NCI-H345 treated with DMSO at 0.1 percent for 48 hours (cell line): Measurements from ENCODE around the gene UBR7.

Source experiments
- DNase-seq: peaks from one replicate; lab custom pipeline; 2025; ENCODE audit not compliant: unreplicated experiment; lab: John Stamatoyannopoulos, UW

The UBR7 gene

GRCh38 chr14:93246534-93246933 is 39.5 kb downstream of the UBR7 start:
- DNase-seq = no peak

GRCh38 chr14:93249128-93249831 is 42.2 kb downstream of the UBR7 start:
- DNase-seq = no peak

- no peak for DNase-seq
Measured at GRCh38 chr14:93262446-93262845, 55.4 kb downstream of the UBR7 start.

GRCh38 chr14:93263416-93263815 is 56.4 kb downstream of the UBR7 start:
- no peak for DNase-seq

GRCh38 chr14:93266127-93266526 is 59.1 kb downstream of the UBR7 start:
- no peak for DNase-seq

- no peak for DNase-seq
Measured at GRCh38 chr14:93267149-93267711, 60.2 kb downstream of the UBR7 start.

GRCh38 chr14:93268406-93268805 is 61.4 kb downstream of the UBR7 start:
- no peak for DNase-seq

- no peak for DNase-seq
Measured at GRCh38 chr14:93269341-93270068, 62.4 kb downstream of the UBR7 start.

GRCh38 chr14:93271111-93271510 is 64.1 kb downstream of the UBR7 start:
- DNase-seq = no peak

GRCh38 chr14:93274055-93274806 is 67.2 kb downstream of the UBR7 start:
- no peak for DNase-seq

GRCh38 chr14:93276031-93276716 is 69.1 kb downstream of the UBR7 start:
- DNase-seq = no peak
